Activated CD8-positive, alpha-beta memory T cell treated with anti-CD3 and anti-CD28 coated beads, Interleukin-2, amount 50 U/mL, for 48 hours (primary cell): Measurements from ENCODE around the gene NR2F6.

ENCODE experiments used
- DNase-seq: peaks from one replicate; pipeline ENCODE4 v3.0.0-alpha.2; 2020

Gene NR2F6

DNA sequence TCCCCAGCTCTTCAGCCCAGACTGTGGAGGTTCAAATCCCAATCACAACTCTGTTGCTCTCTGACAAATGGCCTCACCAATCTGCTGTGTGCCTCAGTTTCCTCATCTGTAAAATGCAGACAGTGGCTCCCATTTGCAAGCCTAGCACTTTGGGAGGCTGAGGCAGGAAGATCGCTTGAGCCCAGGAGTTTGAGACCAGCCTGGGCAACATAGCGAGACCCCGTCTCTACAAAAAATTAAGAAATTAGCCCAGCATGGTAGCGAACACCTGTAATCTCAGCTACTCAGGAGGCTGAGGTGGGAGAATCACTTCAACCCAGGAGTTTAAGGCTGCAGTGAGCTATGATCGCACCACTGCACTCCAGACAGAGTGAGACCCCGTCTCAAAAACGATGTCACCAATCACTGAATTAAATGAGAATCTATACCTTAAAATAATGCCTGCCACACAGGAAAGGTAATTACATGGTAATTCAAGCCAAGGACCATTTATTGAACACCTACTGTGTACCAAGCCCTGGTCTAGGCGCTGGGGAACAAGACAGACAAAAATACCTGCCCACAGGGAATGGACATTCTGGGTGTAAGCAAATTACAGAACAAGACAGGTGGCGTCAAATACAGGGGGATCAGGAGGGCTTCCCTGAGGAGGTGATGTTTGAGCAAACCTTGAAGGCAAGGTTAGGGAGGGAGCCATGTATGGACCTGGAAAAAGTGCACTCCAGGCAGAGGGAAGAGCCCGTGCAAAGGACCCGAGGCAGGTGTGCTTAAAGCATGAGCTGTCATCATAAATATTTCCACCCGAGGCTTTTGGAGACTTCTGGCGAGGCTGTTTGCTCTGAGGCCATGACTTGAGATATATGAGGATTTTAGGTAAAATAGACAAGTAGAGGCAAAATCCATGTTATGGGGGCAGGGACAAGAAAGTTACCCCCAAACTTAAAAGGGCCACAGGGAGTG is 7.7 kb downstream of the NR2F6 start:
- no peak for DNase-seq

DNA sequence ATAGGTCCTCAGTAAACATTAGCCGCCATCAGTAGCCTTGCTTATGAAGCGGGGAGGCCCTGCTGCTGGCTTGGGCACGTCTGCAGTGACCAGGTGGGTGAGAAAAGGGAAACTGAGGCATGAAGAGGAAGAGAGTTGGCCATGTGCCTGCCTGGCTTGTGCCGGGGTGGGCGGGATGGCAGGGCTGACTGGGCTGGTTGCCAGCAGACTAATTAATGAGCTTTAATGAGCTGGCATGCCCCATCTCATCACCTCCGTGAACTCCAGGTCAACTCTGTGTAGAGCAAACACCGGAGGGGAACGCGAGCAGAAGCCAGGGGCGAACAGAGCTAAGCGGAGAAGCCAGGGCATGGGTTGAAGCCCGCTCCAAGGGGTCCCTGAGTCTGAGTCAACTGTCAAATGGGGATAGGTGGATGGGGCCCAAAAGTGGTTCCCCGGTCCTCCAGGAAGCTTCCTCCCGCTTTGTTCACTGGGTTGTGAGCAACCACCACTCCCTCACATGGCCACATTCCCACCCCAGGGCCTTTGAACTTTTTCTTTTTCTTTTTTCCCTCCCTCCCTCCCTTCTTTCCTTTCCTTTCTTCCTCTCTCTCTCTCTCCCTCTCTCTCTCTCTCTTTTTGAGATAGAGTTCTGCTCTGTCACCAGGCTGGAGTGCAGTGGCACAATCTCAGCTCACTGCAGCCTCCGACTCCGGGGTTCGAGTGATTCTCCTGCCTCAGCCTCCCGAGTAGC is 8.7 kb downstream of the NR2F6 start:
- no peak for DNase-seq

DNA sequence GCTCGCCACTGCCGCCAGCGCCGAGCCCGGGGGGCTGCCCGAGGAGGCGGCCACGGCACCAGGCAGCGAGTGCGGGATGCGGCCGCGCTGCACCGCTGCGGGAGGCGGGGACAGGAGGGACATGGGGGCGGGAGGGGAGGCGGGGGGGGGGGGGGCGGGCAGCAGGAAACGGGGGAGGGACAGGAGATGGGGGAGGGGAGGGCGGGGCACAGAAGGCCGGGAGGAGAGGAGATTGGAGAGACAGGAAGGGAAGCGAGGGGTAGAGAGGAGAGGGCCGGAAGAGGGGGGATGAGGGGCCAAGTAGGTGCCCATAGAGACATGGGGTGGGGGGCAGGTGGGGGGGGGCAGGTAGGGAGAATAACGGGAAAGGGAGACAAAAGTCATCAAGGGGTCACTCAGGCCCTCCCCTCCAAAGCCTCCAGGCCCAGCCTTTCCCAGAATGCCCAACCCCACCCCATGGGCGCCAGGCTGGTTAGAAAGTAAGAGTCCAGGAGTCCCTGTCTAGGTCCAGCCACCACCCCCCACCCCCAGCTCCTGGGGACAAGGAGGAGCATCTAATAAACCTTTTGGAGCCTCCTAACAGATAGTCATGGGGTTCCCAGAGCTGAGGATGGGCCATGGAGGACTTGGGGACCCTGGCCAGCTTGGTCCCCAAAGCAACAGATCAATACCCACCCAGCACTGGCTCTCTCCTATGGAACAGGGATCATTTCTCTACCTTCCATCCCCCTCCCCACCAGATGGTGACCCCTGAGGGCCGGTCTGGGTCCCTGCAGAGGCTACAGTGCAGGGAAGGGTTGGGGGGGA is 9.5 kb downstream of the NR2F6 start:
- DNase-seq, result no peak

DNA sequence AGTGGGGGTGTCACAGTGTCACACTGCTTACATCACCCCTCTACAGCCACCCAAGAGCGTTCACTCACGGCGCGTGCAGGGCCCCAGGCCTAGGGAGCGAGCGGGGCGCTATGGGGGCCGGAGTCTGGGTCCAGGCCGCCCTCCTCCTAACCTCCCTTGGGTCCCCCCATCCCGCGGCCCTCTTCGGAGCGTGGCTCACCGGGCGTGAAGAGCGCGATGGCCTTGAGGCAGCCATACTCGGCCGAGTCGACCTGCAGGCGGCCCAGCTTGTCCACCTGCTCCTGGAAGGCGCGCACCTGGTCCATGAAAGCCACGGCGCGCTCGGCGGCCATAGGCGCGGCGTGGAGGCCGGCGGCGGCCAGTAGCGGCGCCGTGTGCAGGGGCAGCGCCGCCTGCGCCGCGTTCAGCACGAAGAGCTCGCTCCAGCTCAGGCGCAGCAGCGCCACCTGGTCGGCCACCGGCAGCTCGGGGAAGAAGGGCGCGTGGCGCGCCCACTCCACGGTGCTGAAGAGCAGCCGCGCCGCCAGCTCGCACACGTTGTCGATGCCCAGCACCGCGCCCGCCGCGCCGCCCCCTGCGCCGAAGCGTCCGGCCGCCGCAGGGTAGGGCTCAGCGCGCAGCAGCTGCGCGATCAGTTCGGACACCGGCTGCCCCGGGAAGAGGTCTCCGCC is 10.3 kb downstream of the NR2F6 start:
- DNase-seq, result peak; percentile 86

DNA sequence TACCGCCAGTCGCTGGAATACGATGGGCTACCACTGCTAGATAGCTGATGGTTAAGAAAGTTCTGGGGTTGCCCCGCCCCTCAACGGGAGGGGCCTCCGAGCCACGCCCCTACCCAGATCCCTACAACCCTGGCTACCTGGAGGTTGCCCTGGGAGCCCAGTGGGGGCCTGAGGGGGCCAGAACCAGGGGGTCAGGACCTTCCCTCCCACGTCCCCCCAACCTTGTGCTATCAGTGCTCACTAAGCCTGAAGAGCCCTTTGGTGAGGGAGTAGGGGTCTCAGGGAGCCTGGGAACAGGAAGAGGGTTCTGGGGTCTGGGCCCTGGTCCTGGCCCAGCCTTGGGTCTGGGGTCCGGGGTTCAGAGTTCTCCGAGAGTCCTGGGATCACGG is 10.8 kb downstream of the NR2F6 start:
- DNase-seq, result peak; percentile 83

DNA sequence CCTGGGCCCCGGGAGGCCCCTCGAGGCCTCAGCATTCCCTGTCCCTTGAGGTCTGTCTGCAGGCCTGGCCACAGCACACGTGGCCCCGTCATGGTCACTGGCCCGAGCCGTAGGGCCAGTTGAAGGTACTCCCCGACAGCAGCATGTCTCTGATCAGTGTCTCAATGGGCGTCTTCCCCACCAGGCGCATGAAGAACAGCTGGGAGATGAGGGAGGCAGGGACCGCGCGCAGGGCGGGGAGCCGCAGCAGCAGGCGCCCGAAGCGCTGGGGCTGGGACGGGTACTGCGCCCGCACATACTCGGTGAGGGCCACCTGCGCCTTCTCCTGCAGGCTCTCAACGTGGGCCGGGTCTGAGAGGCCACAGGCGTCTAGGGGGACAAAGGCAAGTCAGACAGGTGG is 13.5 kb downstream of the NR2F6 start:
- DNase-seq, result no peak

DNA sequence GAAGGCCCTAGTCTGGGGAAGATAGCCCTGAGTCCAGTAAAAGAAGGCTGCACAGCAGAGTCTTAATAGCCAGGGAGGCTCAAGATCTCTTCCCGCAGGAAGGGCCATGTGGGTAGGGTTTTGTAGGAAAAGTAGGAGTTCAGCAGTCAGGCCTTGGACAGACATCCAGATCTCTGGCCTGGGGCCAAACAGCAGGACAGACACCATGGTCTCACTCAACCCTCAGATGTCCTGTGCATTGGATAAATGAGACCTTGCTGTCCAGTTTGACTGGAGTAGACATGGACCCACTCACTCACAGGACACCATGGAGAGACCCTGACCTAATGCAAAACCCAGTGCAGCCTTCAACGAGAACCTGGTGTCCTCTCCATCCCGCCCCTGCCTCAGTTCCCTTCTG is 15.8 kb downstream of the NR2F6 start:
- no peak for DNase-seq

DNA sequence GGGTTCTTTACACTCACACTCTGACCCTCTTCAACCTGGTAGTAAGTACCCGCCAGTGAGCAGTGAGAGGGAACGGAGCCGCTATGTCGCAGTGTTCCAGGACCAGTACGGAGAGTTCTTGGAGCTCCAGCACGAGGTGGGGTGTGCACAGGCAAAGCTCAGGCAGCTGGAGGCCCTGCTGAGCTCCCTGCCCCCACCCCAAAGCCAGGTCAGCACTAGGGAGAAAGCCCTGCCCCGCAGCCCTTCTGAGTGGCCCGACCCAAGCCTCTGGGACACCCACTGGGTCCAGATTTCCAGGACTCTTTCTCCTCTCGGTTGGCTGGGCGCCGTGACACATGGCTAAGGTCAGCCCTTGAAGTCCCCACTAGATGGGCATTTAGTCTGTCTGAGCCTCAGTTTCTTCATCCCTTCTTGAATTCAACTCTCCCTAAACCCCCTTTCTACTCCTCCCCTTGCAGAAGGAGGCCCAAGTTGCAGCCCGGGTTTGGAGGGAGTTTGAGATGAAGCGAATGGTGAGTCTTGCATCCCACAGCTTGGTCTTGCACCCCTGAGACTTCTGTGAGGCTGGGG is 17.8 kb downstream of the NR2F6 start:
- no peak for DNase-seq

DNA sequence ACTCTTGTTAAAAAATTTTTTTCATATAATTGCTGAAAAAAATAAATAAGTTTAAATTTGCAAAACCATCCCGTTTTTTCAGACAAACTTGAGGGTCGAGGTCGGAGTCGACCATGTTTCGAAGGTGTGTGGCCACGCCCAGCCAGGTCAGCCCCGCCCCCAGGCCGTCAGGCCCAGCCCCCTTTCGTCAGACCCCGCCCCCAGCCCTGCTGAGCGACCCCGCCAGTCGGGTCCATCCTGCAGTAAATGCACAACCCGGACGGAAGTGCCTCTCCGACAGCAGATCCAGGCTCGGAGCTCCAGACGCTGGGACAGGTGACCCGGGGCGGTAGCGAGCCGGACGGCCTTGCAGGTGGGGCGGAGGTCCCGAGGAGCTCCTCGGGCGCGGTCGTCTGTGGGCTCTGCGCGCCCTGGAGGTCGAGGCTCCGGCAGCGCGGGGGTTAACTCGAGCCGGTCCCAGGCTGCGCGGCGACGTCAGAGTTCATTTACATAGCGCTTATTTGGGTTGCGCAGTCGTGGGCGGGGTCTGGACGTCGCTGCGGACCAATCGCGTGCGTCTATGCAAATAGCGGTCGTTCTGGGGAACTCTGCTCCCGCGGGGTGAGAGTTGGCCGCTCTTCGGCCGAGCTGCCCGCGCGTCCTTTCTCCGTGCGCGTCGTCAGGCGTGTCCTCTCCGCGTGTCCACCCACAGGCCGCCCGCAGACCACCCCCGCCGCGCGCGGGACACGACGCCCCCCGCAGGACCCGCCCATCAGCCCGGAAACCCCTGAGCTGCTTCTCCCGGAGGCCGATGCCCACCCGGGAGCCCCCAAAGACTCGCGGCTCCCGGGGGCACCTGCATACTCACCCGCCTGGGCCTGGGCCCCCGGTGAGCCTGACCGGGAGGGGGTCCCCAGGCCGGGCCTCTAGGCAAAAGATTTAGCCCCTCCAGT is 19.5 kb downstream of the NR2F6 start, which contains the start of gene OCEL1:
Gene OCEL1, plus strand, starts transcription at position 225 of the 932 bp plus-strand sequence. Its CDS starts 22 bp downstream, at position 247.
- peak; percentile 97 for DNase-seq

DNA sequence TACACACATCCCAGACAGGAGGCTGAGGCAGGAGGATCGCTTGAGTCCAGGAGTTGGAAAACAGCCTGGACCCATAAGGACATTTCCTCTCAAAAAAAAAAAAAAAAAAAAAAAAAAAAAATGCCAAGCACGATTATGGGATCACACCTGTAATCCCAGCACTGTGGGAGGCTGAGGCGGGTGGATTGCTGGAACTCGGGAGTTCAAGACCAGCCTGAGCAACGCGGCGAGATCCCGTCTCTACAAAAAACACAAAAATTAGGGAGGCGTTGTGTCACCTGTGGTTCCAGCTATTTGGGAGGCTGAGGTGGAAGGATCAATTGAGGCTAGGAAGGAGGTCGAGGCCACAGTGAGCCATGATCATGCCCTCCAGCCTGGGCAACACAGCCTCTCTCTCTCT is 20.7 kb downstream of the NR2F6 start:
- no peak for DNase-seq

DNA sequence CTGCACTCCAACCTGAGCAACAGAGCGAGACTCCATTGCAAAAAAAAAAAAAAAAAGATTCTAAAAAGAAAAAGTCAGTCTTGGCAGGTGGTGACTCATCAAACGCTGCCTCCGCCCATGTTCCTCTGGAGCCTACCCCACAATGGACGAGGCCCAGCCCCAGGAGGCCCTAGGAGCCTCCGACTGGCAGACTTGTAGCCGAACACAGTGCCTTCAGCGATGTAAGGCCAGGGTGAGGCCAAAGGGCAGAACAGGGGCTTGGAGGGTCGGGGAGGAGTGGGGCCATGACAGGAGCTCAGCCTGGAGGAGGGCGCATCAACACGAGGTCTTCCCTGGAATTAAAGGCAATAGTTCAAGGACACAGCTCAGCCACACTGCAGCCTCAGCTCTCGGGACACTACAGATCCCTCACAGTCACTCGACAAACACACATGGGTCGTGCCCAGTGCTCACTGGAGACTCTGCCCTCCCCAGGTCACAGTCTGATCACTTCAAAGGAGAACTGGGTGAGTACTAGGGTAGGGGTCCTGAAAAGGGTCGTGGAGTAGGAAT is 25.4 kb downstream of the NR2F6 start:
- DNase-seq, result peak; percentile 52

DNA sequence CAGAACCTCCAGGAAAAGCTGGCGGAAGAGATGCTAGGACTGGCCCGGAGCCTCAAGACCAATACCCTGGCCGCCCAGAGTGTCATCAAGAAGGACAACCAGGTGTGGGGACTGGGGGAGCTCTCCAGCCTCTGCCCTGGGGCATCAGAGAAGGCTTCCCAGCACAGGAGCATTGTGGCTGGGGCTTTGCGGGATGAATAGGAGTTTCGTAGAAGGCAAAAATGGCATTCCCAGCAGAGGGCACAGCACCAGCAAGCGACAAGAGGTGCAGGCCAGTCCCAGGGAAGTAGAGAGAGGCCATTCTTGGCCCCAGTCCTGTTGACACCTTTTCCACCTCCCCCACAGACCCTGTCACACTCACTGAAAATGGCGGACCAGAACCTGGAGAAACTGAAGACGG is 26.4 kb downstream of the NR2F6 start:
- no peak for DNase-seq

DNA sequence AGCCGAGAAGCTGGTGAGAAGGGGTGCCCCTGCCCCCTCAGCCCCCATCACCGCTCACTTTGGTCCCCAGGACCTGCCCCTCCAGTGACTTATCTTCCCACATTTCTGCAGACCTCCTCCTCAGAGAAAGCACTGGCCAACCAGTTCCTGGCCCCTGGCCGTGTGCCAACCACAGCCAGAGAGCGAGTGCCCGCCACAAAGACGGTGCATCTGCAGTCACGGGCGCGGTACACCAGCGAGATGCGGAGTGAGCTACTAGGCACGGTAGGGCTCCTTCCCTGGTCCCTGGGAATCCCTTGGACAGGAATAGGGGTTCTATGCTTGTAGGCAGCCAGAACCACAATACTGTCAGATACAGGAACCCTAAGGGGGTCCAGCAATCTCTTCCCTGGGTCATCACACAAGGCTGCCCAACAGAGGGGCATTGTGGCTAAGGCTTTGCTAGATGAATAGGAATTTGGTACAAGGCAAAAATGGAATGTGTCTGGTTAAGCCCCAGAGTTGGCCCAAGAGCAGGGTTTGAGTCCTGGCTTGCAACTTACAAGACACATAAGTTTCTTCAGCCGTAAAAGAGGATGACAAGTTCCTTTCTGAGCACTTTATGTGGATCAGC is 29.6 kb downstream of the NR2F6 start:
- no peak for DNase-seq

DNA sequence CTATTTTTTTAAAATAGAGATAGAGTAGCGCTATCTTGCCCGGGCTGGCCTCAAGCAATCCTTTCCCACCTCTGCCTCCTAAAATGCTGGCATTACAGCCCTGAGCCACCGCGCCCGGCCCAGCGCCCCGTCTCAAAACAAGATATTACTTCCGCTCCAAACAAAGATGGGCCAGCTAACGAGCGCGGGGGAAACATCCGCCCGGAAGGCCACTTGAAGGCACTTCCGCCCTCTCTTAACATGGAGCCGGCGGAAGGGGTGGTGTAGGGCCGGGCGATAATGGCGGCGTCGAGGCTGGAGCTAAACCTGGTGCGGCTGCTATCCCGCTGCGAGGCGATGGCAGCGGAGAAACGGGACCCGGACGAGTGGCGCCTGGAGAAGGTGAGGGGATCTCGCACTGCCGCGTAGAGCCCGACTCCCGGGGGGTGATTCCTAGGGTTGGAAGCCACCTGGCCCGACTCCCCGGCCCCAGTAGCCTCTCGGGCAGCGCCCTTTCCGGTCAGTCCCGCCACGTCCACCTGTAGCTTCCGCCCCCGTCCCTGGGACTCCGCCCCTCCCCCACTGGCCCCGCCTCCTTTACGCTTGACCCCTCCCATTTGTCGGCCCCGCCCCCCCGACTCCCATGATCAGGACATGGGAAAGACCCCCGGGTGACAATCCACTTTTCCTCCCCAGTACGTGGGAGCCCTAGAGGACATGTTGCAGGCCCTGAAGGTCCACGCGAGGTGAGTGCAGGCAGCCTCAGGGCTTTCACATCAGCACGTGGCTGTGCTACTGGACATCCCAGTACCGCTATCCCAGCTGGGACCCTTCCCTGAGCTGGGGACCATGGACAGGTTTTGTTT is 30.4 kb downstream of the NR2F6 start, which contains the start of gene USE1:
Gene USE1, plus strand, starts transcription at position 231 of the 845 bp plus-strand sequence. Its CDS starts 49 bp downstream, at position 280.
- peak; percentile 91 for DNase-seq

DNA sequence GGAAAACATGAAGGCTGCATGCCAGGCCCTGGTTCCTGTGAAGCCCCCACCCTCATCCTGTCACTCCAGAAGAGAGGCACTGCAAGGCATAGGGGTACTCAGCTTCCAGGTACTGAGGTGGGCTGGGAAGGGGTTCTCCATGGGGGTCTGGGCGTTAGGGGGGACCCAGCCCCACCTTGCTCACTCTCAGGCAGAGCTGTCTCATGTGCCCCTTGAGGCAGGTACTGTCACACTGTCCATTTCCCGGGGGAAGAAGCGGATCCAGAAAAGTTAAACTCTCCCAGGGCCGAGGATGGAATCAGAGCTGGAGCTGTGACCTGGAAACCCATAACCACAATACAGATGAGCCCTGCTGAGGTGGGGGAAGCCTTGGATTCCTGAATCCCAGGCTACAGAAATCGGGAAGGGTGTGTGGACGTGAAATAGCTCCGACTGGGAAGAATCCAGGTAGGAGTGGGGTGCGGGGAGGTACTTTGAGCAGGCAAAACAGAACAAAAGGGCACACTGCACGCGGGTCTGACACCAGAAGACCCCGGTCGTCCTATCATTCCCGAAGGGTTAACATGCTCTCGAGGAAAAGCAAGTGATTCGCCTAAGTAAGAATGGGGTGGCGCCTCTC is 31.1 kb downstream of the NR2F6 start:
- DNase-seq, result no peak

DNA sequence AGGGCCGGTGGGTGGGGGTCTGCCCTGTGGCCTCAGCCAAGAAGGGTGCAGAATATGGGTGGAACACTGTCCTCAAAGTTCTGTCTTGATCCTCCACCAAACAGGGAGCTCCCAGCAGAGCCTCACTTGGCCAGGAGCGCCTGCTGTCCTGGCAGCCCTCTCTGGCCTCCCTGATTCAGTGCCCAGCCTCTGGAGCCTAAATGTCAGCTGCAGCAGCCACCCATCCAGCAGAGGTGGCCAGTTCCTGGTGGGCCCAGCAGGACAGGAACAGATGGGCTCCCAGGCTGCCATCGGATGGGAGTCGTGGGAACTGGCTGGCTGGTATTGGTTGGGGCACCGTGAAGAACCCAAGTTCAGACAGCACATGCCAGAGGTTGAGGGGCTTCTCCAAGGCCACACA is 32.4 kb downstream of the NR2F6 start:
- peak; percentile 49 for DNase-seq

DNA sequence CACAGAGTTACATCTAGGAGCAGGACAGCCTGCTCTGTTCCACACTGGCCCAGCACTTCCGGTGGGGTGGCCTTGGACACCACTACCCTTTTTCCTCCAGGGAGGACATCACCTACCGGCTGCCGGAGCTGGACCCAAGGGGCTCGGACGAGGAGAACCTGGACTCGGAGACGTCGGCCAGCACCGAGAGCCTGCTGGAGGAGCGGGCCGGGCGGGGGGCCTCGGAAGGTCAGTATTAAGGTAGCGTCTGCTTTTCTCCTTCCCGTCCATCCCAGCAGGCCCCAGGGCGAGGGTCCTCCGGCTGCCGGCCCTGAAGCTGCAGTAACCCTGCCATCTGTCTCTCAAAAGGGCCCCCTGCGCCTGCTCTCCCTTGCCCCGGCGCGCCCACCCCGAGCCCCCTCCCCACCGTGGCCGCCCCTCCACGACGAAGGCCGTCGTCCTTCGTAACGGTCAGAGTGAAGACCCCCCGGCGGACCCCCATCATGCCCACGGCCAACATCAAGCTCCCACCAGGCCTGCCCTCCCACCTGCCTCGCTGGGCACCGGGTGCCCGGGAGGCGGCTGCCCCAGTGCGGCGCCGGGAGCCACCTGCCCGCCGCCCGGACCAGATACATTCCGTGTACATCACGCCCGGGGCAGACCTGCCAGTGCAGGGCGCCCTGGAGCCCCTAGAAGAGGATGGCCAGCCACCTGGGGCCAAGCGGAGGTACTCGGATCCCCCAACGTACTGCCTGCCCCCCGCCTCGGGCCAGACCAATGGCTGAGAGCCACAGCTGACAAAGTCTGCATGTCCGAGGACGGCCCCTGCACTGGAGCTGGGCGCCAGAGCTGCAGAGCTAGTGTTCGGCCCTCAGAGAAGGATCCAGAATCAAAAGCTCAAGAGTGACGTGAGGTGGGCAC is 33.9 kb downstream of the NR2F6 start:
- DNase-seq, result no peak

DNA sequence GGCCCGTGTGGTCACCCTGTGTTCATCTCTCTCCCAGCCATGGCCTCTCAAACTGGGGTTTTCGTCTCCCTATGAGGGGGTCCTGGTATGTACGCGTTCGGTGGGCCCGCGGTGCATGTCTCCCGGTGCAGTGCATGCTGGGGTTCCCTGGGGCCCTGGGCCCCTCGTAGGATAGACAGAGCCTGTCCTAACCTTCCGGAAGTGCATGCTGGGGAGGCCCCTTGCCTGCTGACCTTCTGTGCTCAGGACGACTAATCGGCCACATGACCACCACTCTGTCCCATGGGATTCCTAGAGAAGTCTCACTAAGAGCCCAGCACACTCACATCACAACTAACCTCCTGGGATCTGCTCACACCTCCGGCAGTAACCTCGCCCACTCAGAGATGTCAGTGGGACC is 35.4 kb downstream of the NR2F6 start:
- no peak for DNase-seq
